Measurements from ENCODE around the gene MTMR12.
"Not testable (repeated sequence)": the region's sequence is repeated elsewhere in the genome, so short reads cannot be mapped to it uniquely, and the experiment has no call there.

The MTMR12 gene

GRCh38 chr5:32325616-32326015 lies 12.9 kb upstream of the MTMR12 start:
- Histone ChIP-seq H3K36me3 (ENCODE audit: control insufficient read depth in 2 of 2, insufficient read depth in 2 of 2, low read length in 2 of 2) (no peaks in the 10 kb centered on the region), H3K27ac (ENCODE audit: low read depth in 2 of 2, low read length in 2 of 2) (no peak overlapping the region), H3K27me3 (ENCODE audit: control insufficient read depth in 2 of 2, insufficient read depth in 2 of 2, low read length in 2 of 2) (no peaks in the 10 kb centered on the region), H3K4me1 (ENCODE audit: control insufficient read depth in 2 of 2, insufficient read depth in 2 of 2, low read length in 2 of 2) (peaks cover 2 to 9% of the 10 kb centered on the region in 2 donors), H3K4me3 (ENCODE audit: low read length in 2 of 2) (no peak overlapping the region), H3K9ac (ENCODE audit: low read depth in 1 of 2, low read length in 2 of 2) (no peak overlapping the region), H3K9me3 (ENCODE audit: control insufficient read depth in 2 of 2, low read length in 2 of 2) (peaks cover 0 to 6% of the 10 kb centered on the region in 2 donors)

DNA sequence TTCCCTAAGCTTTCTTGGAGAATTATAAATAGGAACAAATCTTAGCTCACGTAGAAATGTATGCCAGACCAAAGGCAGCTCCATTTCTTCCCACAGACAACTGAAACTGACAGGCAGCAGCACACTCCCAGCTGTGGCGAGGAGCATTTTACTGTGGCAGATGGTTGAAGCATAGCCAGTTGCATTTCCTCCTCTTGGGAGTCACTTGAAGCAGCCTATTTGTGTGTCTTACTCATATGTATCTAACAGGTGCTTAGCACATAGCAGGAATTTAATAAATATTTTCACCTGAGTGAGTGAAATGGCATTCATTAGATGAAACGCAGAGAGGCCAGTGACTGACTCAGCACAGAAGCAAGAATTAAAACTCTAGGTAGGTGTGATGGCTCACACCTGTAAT lies 12.3 kb upstream of the MTMR12 start:
- no peaks in the 10 kb centered on the region for H3K27me3 ChIP-seq (ENCODE audit: control insufficient read depth in 2 of 2, insufficient read depth in 2 of 2, low read length in 2 of 2)
- peaks cover 0 to 6% of the 10 kb centered on the region in 2 donors for H3K9me3 ChIP-seq (ENCODE audit: control insufficient read depth in 2 of 2, low read length in 2 of 2)
- H3K4me1 ChIP-seq (ENCODE audit: control insufficient read depth in 2 of 2, insufficient read depth in 2 of 2, low read length in 2 of 2), result peaks cover 0 to 3% of the 10 kb centered on the region in 2 donors
- no peak overlapping the region for H3K9ac ChIP-seq (ENCODE audit: low read depth in 1 of 2, low read length in 2 of 2)
- no peak overlapping the region for H3K27ac ChIP-seq (ENCODE audit: low read depth in 2 of 2, low read length in 2 of 2)
- no peak overlapping the region for H3K4me3 ChIP-seq (ENCODE audit: low read length in 2 of 2)
- no peaks in the 10 kb centered on the region for H3K36me3 ChIP-seq (ENCODE audit: control insufficient read depth in 2 of 2, insufficient read depth in 2 of 2, low read length in 2 of 2)

GRCh38 chr5:32323741-32324140 lies 11.0 kb upstream of the MTMR12 start:
- Histone ChIP-seq H3K27me3 (ENCODE audit: control insufficient read depth in 2 of 2, insufficient read depth in 2 of 2, low read length in 2 of 2) (no peaks in the 10 kb centered on the region), H3K36me3 (ENCODE audit: control insufficient read depth in 2 of 2, insufficient read depth in 2 of 2, low read length in 2 of 2) (no peaks in the 10 kb centered on the region), H3K4me1 (ENCODE audit: control insufficient read depth in 2 of 2, insufficient read depth in 2 of 2, low read length in 2 of 2) (no peaks in the 10 kb centered on the region), H3K4me3 (ENCODE audit: low read length in 2 of 2) (no peak overlapping the region), H3K27ac (ENCODE audit: low read depth in 2 of 2, low read length in 2 of 2) (no peak overlapping the region), H3K9me3 (ENCODE audit: control insufficient read depth in 2 of 2, low read length in 2 of 2) (peaks cover 0 to 6% of the 10 kb centered on the region in 2 donors), H3K9ac (ENCODE audit: low read depth in 1 of 2, low read length in 2 of 2) (no peak overlapping the region)

- H3K36me3 ChIP-seq (ENCODE audit: control insufficient read depth in 2 of 2, insufficient read depth in 2 of 2, low read length in 2 of 2), result no peaks in the 10 kb centered on the region
- no peak overlapping the region for H3K27ac ChIP-seq (ENCODE audit: low read depth in 2 of 2, low read length in 2 of 2)
- H3K4me3 ChIP-seq (ENCODE audit: low read length in 2 of 2), result no peak overlapping the region
- no peaks in the 10 kb centered on the region for H3K4me1 ChIP-seq (ENCODE audit: control insufficient read depth in 2 of 2, insufficient read depth in 2 of 2, low read length in 2 of 2)
- H3K27me3 ChIP-seq (ENCODE audit: control insufficient read depth in 2 of 2, insufficient read depth in 2 of 2, low read length in 2 of 2), result no peaks in the 10 kb centered on the region
- peaks cover 0 to 6% of the 10 kb centered on the region in 2 donors for H3K9me3 ChIP-seq (ENCODE audit: control insufficient read depth in 2 of 2, low read length in 2 of 2)
- H3K9ac ChIP-seq (ENCODE audit: low read depth in 1 of 2, low read length in 2 of 2), result no peak overlapping the region
Observed at GRCh38 chr5:32322882-32323281, 10.1 kb upstream of the MTMR12 start.

GRCh38 chr5:32321787-32322186 lies 9.0 kb upstream of the MTMR12 start:
- H3K9ac ChIP-seq (ENCODE audit: low read depth in 1 of 2, low read length in 2 of 2); H3K9me3 ChIP-seq (ENCODE audit: control insufficient read depth in 2 of 2, low read length in 2 of 2); H3K36me3 ChIP-seq (ENCODE audit: control insufficient read depth in 2 of 2, insufficient read depth in 2 of 2, low read length in 2 of 2); H3K4me1 ChIP-seq (ENCODE audit: control insufficient read depth in 2 of 2, insufficient read depth in 2 of 2, low read length in 2 of 2); H3K27ac ChIP-seq (ENCODE audit: low read depth in 2 of 2, low read length in 2 of 2); H3K27me3 ChIP-seq (ENCODE audit: control insufficient read depth in 2 of 2, insufficient read depth in 2 of 2, low read length in 2 of 2); H3K4me3 ChIP-seq (ENCODE audit: low read length in 2 of 2): not testable (repeated sequence)

- Histone ChIP-seq H3K36me3 (ENCODE audit: control insufficient read depth in 2 of 2, insufficient read depth in 2 of 2, low read length in 2 of 2) (no peaks in the 10 kb centered on the region), H3K27me3 (ENCODE audit: control insufficient read depth in 2 of 2, insufficient read depth in 2 of 2, low read length in 2 of 2) (no peaks in the 10 kb centered on the region), H3K4me1 (ENCODE audit: control insufficient read depth in 2 of 2, insufficient read depth in 2 of 2, low read length in 2 of 2) (no peaks in the 10 kb centered on the region), H3K9me3 (ENCODE audit: control insufficient read depth in 2 of 2, low read length in 2 of 2) (peaks cover 0 to 6% of the 10 kb centered on the region in 2 donors), H3K27ac (ENCODE audit: low read depth in 2 of 2, low read length in 2 of 2) (no peak overlapping the region), H3K9ac (ENCODE audit: low read depth in 1 of 2, low read length in 2 of 2) (no peak overlapping the region), H3K4me3 (ENCODE audit: low read length in 2 of 2) (no peak overlapping the region)
Observed at GRCh38 chr5:32320576-32320975, 7.8 kb upstream of the MTMR12 start.

DNA sequence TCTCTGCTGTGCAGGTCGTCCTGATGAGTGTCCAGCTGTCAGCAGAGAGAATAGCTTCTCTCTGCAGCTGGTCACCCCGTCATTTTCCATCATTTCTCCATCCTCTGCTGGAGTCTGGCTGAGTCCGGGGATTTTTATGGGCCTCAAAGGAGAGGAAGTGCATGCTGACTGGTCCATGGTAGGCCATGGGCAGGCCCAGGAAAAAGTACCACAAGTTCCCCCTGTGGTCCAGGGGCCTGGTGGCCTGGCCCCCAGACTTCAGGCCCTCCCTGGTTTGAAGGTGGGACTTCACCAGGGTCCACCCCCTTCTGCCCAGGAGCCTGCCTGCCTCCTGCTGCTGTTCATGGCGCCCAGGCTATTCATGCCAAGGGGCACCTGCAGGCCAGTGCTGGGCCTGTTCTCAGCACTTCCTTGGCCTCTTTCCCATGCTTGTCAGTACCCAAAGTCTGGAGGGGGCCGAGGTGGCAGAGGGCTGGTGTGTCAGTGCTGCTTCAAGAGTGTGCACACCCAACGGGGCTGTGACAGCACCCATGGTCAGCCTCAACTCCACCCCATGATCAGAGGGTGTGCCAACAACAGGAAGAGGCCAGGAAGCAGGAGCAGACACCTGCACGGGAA lies 7.3 kb upstream of the MTMR12 start:
- Histone ChIP-seq H3K27ac (ENCODE audit: low read depth in 2 of 2, low read length in 2 of 2) (no peak overlapping the region), H3K36me3 (ENCODE audit: control insufficient read depth in 2 of 2, insufficient read depth in 2 of 2, low read length in 2 of 2) (no peaks in the 10 kb centered on the region), H3K9ac (ENCODE audit: low read depth in 1 of 2, low read length in 2 of 2) (no peak overlapping the region), H3K9me3 (ENCODE audit: control insufficient read depth in 2 of 2, low read length in 2 of 2) (peaks cover 0 to 6% of the 10 kb centered on the region in 2 donors), H3K4me1 (ENCODE audit: control insufficient read depth in 2 of 2, insufficient read depth in 2 of 2, low read length in 2 of 2) (no peaks in the 10 kb centered on the region), H3K27me3 (ENCODE audit: control insufficient read depth in 2 of 2, insufficient read depth in 2 of 2, low read length in 2 of 2) (no peaks in the 10 kb centered on the region), H3K4me3 (ENCODE audit: low read length in 2 of 2) (no peak overlapping the region)

DNA sequence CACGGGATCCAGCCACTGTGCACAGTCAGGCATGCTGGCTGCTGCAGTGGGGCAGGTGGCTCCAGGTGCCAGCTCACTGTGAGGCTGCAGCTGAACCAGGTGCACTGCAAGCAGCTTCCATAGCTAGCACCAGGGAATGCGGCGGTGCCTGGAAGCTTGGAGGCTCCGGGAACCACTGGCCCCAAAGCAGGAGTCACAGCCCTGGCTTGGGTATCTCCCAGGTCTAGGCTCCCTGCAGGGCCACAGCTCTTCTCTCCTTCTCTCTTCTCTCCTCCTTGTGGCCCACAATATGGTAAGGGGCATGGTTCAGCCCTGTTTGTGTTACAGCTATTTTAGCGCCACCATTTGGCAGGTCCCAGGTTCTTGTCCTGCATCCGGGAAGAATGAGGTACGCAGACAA lies 6.7 kb upstream of the MTMR12 start:
- H3K27me3 ChIP-seq (ENCODE audit: control insufficient read depth in 2 of 2, insufficient read depth in 2 of 2, low read length in 2 of 2), result no peaks in the 10 kb centered on the region
- no peak overlapping the region for H3K9ac ChIP-seq (ENCODE audit: low read depth in 1 of 2, low read length in 2 of 2)

DNA sequence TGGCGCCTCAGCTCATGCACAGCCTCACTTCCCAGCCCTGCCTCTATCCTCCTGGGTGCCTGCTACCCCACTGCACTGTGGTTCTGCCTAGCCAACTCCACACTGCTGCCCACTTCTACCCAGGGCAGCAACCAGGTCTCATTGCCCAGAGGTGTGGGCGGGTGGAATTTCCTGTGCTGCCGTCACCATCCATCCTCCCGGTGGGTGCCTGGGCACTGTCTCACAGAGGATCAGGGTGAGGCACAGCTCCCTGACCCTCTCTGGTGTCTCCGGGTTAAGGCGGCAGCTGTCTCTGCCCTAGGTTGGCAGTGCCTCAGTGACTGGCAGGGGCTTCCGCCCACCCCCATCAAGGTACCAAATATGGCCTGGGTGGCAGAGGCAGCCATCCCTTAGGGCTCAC lies 4.3 kb upstream of the MTMR12 start:
- no peak overlapping the region for H3K9ac ChIP-seq (ENCODE audit: low read depth in 1 of 2, low read length in 2 of 2)
- no peak overlapping the region for H3K27ac ChIP-seq (ENCODE audit: low read depth in 2 of 2, low read length in 2 of 2)
- H3K4me3 ChIP-seq (ENCODE audit: low read length in 2 of 2), result no peak overlapping the region
- H3K27me3 ChIP-seq (ENCODE audit: control insufficient read depth in 2 of 2, insufficient read depth in 2 of 2, low read length in 2 of 2), result no peaks in the 10 kb centered on the region
- H3K36me3 ChIP-seq (ENCODE audit: control insufficient read depth in 2 of 2, insufficient read depth in 2 of 2, low read length in 2 of 2), result no peaks in the 10 kb centered on the region
- H3K9me3 ChIP-seq (ENCODE audit: control insufficient read depth in 2 of 2, low read length in 2 of 2), result peaks cover 0 to 5% of the 10 kb centered on the region in 2 donors
- H3K4me1 ChIP-seq (ENCODE audit: control insufficient read depth in 2 of 2, insufficient read depth in 2 of 2, low read length in 2 of 2), result peaks cover 0 to 3% of the 10 kb centered on the region in 2 donors

More for the DNA sequence above, 6.7 kb upstream of the MTMR12 start:
- no peak overlapping the region for H3K27ac ChIP-seq (ENCODE audit: low read depth in 2 of 2, low read length in 2 of 2)
- H3K9me3 ChIP-seq (ENCODE audit: control insufficient read depth in 2 of 2, low read length in 2 of 2), result peaks cover 0 to 6% of the 10 kb centered on the region in 2 donors
- H3K4me3 ChIP-seq (ENCODE audit: low read length in 2 of 2), result no peak overlapping the region
- H3K4me1 ChIP-seq (ENCODE audit: control insufficient read depth in 2 of 2, insufficient read depth in 2 of 2, low read length in 2 of 2), result no peaks in the 10 kb centered on the region
- no peaks in the 10 kb centered on the region for H3K36me3 ChIP-seq (ENCODE audit: control insufficient read depth in 2 of 2, insufficient read depth in 2 of 2, low read length in 2 of 2)

- peaks cover 8 to 9% of the 10 kb centered on the region in 2 donors for H3K4me1 ChIP-seq (ENCODE audit: control insufficient read depth in 2 of 2, insufficient read depth in 2 of 2, low read length in 2 of 2)
- no peaks in the 10 kb centered on the region for H3K36me3 ChIP-seq (ENCODE audit: control insufficient read depth in 2 of 2, insufficient read depth in 2 of 2, low read length in 2 of 2)
- H3K27ac ChIP-seq (ENCODE audit: low read depth in 2 of 2, low read length in 2 of 2), result no peak overlapping the region
- H3K4me3 ChIP-seq (ENCODE audit: low read length in 2 of 2), result no peak overlapping the region
- H3K9ac ChIP-seq (ENCODE audit: low read depth in 1 of 2, low read length in 2 of 2), result no peak overlapping the region
- H3K27me3 ChIP-seq (ENCODE audit: control insufficient read depth in 2 of 2, insufficient read depth in 2 of 2, low read length in 2 of 2), result no peaks in the 10 kb centered on the region
- no peaks in the 10 kb centered on the region for H3K9me3 ChIP-seq (ENCODE audit: control insufficient read depth in 2 of 2, low read length in 2 of 2)
Observed at GRCh38 chr5:32315221-32316014, 2.7 kb upstream of the MTMR12 start.

Measured in mucosa of rectum (tissue), 2 donors.